SH-SY5Y (cell line): ENCODE results near the gene CTBP1.

ENCODE experiments used
- GATA2 ChIP-seq: IDR thresholded peaks from 2 replicates; pipeline ENCODE4 v1.6.1; 2011; ENCODE audit warnings: mild to moderate bottlenecking, low read depth, low read length
- GATA3 ChIP-seq: IDR thresholded peaks from 2 replicates; pipeline ENCODE4 v1.6.1; 2011; ENCODE audit warnings: low read depth, mild to moderate bottlenecking, low read length, moderate library complexity

The CTBP1 gene

DNA sequence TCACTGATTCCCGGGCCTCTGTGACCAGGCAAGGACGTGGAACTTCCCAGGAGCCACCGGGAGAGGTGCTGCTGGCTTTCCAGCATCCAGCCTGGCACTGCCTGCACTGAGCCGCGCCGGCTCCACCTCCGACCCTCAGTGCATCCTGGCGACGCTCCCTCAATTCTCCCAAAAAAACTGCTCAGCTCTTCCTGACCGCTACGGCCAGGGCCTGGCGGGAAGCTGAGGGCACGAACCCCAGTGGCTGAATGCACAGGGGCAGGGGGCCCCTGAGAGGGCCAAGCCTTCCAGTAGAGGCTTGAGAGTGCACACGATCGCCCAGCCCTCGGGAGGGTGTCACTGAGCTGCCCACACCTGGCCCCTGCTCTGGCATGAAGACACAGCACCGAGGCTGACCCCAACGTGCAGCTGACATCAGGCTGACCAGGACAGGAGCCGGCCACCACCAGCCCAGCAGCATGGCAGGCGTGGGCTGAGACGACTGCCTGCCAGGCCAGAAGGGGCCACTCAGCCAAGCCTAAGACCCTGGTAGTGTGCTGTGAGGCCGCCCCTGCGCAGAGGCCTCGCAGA is 6.9 kb downstream of the CTBP1 start:
- TF ChIP-seq GATA3 (no peak), GATA2 (no peak)

DNA sequence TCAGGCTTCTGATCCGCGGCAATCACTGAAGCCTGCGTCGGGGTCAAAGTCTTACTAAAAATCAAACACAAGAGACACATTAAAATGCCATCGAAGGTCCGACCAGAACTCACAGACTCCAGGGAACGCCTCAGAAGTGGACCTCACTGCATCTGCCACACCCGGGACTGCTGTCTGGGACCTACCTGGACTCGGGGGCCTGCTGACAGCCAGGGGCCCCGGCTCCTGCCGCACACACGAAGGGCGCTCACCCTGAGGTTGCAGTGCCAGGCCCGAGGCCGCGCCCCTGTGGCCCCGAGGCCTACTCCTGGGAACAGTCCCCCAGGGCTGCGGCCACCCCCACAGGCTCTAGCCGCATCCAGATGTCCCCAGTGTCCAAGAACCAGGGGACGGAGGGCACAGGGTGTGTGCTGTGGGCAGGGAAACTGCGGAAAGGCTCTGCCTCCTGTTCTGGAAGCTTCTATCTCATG is 7.4 kb downstream of the CTBP1 start:
- TF ChIP-seq GATA2 (no peak), GATA3 (no peak)

- no peak for TF ChIP-seq GATA2
- TF ChIP-seq GATA3, result no peak
These were observed 8.0 kb downstream of the CTBP1 start for GRCh38 chr4:1240721-1241465.

- TF ChIP-seq GATA2 (no peak), GATA3 (no peak)
These were observed 9.0 kb downstream of the CTBP1 start for GRCh38 chr4:1239950-1240307.

- TF ChIP-seq GATA2 (no peak), GATA3 (no peak)
These were observed 9.6 kb downstream of the CTBP1 start for GRCh38 chr4:1239141-1239949.

DNA sequence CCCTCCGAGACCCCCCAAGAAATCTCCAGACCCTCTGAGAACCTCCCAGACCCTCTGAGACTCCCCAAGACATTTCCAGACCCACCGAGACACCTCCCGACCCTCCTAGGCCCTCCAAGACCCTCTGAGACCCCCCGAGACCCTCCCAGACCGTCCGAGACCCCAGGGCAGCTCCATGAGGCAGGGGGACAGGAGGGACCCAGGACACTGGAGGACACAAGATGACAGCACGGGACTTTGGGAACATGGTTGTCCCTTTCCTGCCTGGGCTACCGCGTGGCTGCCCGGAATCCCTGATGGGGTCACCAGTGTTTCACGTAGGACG is 10.3 kb downstream of the CTBP1 start:
- no peak for TF ChIP-seq GATA2
- no peak for TF ChIP-seq GATA3

DNA sequence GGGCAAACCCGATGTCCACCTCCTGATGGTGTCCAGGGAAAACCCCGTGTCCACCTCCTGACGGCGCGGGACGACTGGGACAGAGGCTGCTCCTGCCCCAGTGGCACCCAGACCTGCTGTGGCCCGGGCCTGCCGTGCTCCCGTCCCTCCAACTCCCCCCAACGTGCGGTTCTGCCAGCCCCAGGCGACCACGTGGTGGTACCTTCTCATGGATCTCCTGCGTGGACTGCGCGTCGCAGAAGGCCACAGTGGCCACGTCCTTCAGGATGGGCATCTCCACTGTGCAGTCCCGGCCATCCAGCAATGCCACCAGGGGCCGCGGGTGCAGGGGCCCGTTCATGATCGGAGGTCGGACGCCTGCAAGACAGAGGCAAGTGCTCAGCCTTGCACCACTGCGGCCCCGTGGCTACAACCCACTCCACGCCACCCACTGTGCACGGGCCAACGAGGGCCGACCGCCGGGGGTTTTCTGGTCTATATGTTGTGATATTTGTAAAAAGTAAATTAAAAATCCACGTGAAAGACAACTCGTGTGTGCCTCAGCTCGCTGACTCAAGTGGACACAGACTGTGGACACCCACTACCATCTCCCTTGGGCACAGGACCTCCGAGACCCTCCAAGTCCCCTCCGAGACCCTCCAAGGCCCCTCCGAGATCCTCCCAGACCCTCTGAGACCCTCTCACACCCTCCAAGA is 10.8 kb downstream of the CTBP1 start:
- TF ChIP-seq GATA2, result no peak
- TF ChIP-seq GATA3, result no peak

DNA sequence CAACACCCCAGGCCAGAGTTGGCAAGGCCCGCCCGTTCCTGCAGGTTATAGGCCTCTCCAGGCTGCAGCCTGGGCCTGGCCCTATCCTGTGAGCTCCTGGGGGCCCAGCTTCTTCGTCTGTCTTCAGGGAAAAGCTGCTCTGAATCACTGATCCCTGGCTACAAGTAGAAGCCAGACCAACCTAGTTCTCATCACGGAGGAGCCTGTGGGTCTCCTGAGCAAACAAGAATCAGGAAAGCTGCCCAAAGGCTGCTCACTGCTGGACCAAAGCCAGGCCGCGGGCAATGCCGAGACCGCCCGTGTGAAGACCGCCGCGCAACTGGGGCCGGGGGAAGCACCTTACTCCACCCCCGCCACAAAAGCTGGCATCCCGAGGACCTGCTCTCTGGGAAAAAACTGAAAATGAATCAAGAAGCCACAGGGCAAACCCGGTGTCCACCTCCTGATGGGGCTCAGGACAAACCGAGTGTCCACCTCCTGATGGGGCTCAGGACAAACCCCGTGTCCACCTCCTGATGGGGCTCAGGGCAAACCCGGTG is 12.8 kb downstream of the CTBP1 start:
- TF ChIP-seq GATA2, result no peak
- no peak for TF ChIP-seq GATA3

DNA sequence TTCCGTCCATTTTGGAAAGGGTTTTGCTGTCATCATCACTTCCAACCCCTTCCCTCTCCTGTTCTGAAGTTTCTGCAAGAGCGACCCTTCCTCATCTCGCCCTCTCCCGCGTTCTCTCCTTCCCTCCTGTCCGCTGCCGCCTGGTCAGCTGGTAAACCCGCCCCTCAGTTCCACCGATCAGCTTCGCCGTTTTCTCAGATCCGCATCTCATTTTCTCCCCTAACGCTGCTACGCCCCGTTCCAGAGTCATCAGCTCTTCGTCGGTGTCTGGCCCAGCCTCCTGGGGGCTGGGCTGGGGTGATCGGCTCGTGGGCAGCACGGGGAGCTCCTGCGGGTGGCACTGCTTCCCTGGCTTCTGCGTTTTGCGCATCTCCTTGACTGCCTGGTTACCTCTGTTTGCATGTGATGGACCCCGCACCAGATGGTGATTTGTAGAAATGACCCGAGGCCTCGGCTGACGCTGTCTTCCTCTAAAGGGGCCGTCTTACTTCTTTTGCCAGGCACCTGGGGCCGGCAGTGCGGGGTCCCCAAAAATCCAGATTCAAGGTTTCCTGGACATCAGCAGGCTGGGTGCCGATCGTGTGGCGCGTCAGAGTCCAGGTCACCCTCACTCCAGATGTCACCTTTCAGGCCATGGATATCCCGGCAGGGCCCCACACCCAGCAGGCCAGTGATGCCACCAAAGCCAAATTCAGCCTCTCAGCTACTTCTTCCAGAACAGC is 13.4 kb downstream of the CTBP1 start:
- no peak for TF ChIP-seq GATA2
- TF ChIP-seq GATA3, result no peak

GRCh38 chr4:1234811-1235292 is 14.1 kb downstream of the CTBP1 start:
- no peak for TF ChIP-seq GATA2
- TF ChIP-seq GATA3, result no peak

DNA sequence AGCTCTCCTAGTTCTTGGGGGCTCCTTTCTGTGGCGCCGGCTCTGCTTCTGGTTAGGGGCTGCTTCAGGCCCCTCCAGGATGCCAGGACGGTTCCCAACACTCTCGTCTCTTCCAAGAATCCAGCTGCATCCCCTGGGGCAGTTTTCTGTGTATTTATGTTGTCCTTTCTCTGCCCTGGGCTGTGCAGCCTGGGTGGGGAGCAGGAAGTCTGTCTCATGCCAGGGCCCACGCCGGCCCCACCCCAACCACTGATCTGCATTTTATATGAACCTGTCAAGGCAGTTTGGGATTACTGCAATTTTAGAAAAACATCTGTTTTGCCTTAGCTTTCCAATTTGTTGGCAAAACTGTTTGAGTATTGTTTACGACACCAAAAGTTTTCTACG is 14.6 kb downstream of the CTBP1 start:
- TF ChIP-seq GATA3, result no peak
- no peak for TF ChIP-seq GATA2

DNA sequence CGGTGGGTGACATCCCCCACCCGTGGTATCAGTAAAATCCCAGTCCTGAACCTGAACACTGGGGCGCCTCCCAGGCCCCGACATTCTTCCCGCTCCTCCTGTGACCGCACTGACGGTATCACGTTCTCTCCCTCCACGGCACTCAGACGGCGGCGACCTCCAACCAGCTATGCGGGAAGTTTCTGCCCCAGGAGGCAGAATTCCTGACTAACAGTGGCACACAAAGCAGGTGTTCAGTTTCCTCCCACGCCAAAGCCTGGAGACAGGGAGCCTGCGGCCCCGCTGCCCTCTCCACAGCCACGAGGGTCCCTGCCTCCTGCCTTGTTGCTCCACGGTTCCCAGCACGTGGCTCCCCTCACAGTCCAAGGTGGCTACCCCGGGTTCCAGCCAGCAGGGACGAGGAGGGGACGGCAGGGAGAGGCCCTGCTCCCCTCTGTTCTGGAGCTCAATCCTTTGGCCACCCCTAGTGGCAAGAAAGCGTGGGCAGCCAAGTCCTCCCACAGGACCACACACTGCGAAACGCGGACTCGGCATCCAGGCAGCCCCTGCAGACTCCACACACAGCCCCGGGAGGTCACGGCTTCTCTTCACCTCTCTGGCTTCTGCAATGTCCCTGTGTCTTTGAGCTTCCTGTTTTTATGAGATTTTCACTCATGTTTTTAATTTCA is 15.2 kb downstream of the CTBP1 start:
- TF ChIP-seq GATA2, result no peak
- no peak for TF ChIP-seq GATA3

DNA sequence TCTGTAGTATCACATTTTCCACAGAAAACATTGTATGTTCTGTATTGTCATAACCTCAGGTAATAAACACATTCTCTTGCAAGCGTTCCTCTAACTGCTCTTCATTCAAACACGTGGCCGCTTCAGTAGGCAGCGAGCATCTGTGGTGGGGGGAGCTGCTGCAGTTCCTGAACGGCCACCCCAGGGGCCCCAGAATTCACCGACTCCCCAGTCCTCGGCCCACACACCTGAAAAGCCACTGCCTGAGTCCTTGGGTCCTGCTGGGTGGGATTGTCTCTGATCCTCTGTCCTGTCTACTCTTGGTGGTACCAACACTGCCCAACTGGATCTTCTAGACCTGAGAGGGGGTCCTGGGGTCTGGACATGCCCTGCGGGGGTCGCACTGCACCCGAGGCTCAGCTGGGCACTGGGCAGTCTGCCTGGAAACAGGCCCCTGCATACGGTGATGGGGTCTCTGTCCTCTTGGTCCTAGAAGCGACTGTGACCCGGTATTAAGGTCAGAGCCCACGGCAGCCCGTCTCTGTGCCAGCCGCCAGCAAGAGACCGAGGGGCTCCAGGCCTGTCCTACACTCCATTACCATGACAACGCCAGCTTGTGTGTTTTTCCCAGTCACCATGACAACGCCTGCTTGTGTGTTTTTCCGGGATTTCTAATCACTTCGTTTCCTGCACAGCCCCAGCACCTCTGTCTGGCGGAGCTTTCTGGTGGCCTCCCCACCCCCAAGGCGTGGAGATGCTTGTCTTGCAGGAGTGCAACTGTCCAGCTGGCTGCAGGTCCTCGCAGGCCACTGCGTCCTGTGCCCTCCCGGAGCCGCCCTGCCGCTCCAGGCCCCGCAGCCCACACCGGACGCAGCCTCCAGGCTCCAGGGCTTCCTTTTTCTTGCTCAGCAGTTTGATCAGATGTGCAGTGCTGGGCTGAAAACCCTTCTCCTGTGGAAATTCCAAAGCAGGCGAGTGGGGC is 16.0 kb downstream of the CTBP1 start:
- TF ChIP-seq GATA3 (no peak), GATA2 (peak; percentile 84)
